Keratinocyte (primary cell): Measurements from ENCODE around the gene PPIG. TPM values are rescaled to one million over a fixed set of nuclear protein-coding genes. Genes with fewer than 3 reads are reported as not detected.
"Not testable (repeated sequence)": the region's sequence is repeated elsewhere in the genome, so short reads cannot be mapped to it uniquely, and the experiment has no call there.

Experiments used
- DNase-seq: peaks from one replicate; pipeline ENCODE4 v3.0.0-alpha.2; 2011; ENCODE audit warnings: low read depth, missing footprints, low spot score
- FAIRE-seq: peaks from 2 replicates; lab custom pipeline; 2011; peaks lifted over from hg19 to GRCh38; lab: Jason Lieb, UNC
- H2AFZ ChIP-seq: 2 replicates; pipeline ENCODE4 v1.6.0; 2012; ENCODE audit warnings: low read length, control low read depth, inconsistent platforms; ENCODE audit not compliant: control insufficient read depth
- H3K27ac ChIP-seq: 2 replicates; pipeline ENCODE4 v1.5.1; 2011; ENCODE audit warnings: low read length; ENCODE audit not compliant: control insufficient read depth, insufficient read depth
- H3K27me3 ChIP-seq: 3 replicates; pipeline ENCODE4 v1.6.0; 2011; ENCODE audit warnings: low read length; ENCODE audit not compliant: control insufficient read depth, insufficient read depth; ENCODE audit errors: extremely low read depth
- H3K36me3 ChIP-seq, 2 experiments: 2 replicates in 1 of 2; 3 replicates in 1 of 2; pipeline ENCODE4 v1.5.1; 2011; ENCODE audit warnings: low read length in 2 of 2, mild to moderate bottlenecking in 1 of 2; ENCODE audit not compliant: control insufficient read depth in 2 of 2, insufficient read depth in 2 of 2; ENCODE audit errors: extremely low read depth in 1 of 2
- H3K4me1 ChIP-seq: 3 replicates; pipeline ENCODE4 v1.5.1; 2011; ENCODE audit warnings: low read length; ENCODE audit not compliant: control insufficient read depth, insufficient read depth; ENCODE audit errors: extremely low read depth
- H3K4me2 ChIP-seq: 3 replicates; pipeline ENCODE4 v1.6.0; 2011; ENCODE audit warnings: low read depth, low read length; ENCODE audit not compliant: control insufficient read depth, insufficient read depth; ENCODE audit errors: extremely low read depth
- H3K4me3 ChIP-seq, 3 experiments: fragments of 200-600 bp in 1 of 3; sonication (generic) in 1 of 3; 2 replicates in 2 of 3; 3 replicates in 1 of 3; pipeline ENCODE4 v1.5.1; 2011 to 2016; ENCODE audit warnings: low read length in 3 of 3, mild to moderate bottlenecking in 3 of 3, control low read depth in 2 of 3, inconsistent platforms in 1 of 3, low read depth in 1 of 3, mixed read lengths in 1 of 3, mixed run types in 1 of 3, moderate library complexity in 1 of 3; ENCODE audit not compliant: control insufficient read depth in 2 of 3, insufficient read depth in 2 of 3; ENCODE audit errors: extremely low read depth in 1 of 3
- H3K79me2 ChIP-seq: 2 replicates; pipeline ENCODE4 v1.6.0; 2012; ENCODE audit warnings: low read length; ENCODE audit not compliant: control insufficient read depth, insufficient read depth
- H3K9ac ChIP-seq: 3 replicates; pipeline ENCODE4 v1.6.0; 2011; ENCODE audit warnings: low read length; ENCODE audit not compliant: control insufficient read depth, insufficient read depth; ENCODE audit errors: extremely low read depth
- H3K9me1 ChIP-seq: 3 replicates; pipeline ENCODE4 v1.6.0; 2011; ENCODE audit warnings: low read length; ENCODE audit not compliant: control insufficient read depth, insufficient read depth; ENCODE audit errors: extremely low read depth
- H3K9me3 ChIP-seq: 2 replicates; pipeline ENCODE4 v1.5.1; 2012; ENCODE audit warnings: low read depth, low read length; ENCODE audit not compliant: control insufficient read depth
- H4K20me1 ChIP-seq: 3 replicates; pipeline ENCODE4 v1.6.0; 2011; ENCODE audit warnings: low read length; ENCODE audit not compliant: control insufficient read depth, insufficient read depth; ENCODE audit errors: extremely low read depth
- CTCF ChIP-seq, 3 experiments: IDR thresholded peaks in 1 of 3; conservative IDR thresholded peaks in 1 of 3; optimal IDR thresholded peaks in 1 of 3; 2 replicates in 2 of 3; 3 replicates in 1 of 3; pipeline versions ENCODE3 to v1.5.1; 2011; ENCODE audit warnings: low read length in 3 of 3, mild to moderate bottlenecking in 3 of 3, moderate library complexity in 2 of 3, control low read depth in 1 of 3, inconsistent platforms in 1 of 3; ENCODE audit not compliant: insufficient read depth in 2 of 3; ENCODE audit errors: extremely low read depth in 1 of 3
- EZH2 ChIP-seq: IDR thresholded peaks from one replicate; pipeline ENCODE4 v1.6.1; 2012; ENCODE audit warnings: inconsistent platforms, mild to moderate bottlenecking, low read length, moderate library complexity
- dilution Hi-C: fragments of 300-500 bp; cut with MboI; formaldehyde crosslinking; loops from one replicate; pipeline ENCODE4 v1.7.0; 2020; ENCODE audit warnings: low sequenced_read_pairs; ENCODE audit not compliant: extremely low pct_ligation_motif_present
- polyA plus RNA-seq, 5 experiments: library from polyadenylated mRNA; depleted of rRNA in 3 of 5; stranded (reverse) in 3 of 5; stranded (forward) in 1 of 5; unstranded in 1 of 5; fragments of >200 nt; gene quantifications; 1 replicate in 1 of 5; 2 replicates in 3 of 5; 3 replicates in 1 of 5; pipeline versions ENCODE4 v1.2.1 to v1.2.3, GENCODE V29; 2011 to 2012; ENCODE audit warnings: missing spikeins in 2 of 5, low read depth in 1 of 5, low replicate concordance in 1 of 5

PPIG gene
- polyA plus RNA-seq, 1 donor (not counting 4 experiments of a cell fraction or from before 2014, with no cell fraction given), result 37.4 TPM

DNA sequence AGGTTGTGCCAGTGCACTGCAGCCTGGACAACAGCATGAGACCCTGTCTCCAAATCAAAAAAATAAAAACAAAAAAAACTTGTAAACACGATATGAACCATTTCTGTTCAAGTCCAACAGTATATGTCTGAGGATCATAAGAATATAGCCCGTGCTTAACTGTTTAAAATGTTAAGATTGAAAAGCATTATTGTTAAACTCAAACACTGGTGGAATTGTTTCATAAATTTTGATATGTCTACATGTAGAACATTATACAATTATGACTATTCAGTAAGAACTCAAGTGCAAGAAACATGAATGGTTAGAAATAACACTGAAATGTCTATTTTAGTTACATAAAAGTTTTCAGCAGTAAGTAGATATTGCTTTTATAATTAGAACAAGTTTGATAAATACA, 29.7 kb downstream of the PPIG start:
- dilution Hi-C loops, result no loop called here
- Histone ChIP-seq H3K4me1 (no peaks in the 10 kb centered on the region), H3K79me2 (peaks cover 2% of the 10 kb centered on the region), H4K20me1 (no peaks in the 10 kb centered on the region), H3K27me3 (no peaks in the 10 kb centered on the region), H3K36me3 (peaks cover 3 to 11% of the 10 kb centered on the region in 2 experiments), H2AFZ (no peak overlapping the region), H3K9ac (no peak overlapping the region), H3K4me3 (no peak overlapping the region), H3K9me1 (no peaks in the 10 kb centered on the region), H3K27ac (no peak overlapping the region), H3K4me2 (no peak overlapping the region), H3K9me3 (no peaks in the 10 kb centered on the region)
- no peak for TF ChIP-seq EZH2
- TF ChIP-seq CTCF (optimal IDR thresholded peaks at IDR 0.05 in 1 of 3, IDR thresholded peaks at IDR 0.05 in 1 of 3, conservative IDR thresholded peaks at IDR 0.05 in 1 of 3; ENCODE audit: extremely low read depth in 1 of 3, insufficient read depth in 2 of 3, low read length in 3 of 3), result no peak
- DNase-seq, result no peak
- no peak for FAIRE-seq

GRCh38 chr2:169615982-169616381, 31.8 kb downstream of the PPIG start:
- H3K27ac ChIP-seq, H3K9me1 ChIP-seq, H3K36me3 ChIP-seq, FAIRE-seq, H2AFZ ChIP-seq, H3K4me1 ChIP-seq, H4K20me1 ChIP-seq, H3K27me3 ChIP-seq, H3K4me2 ChIP-seq, DNase-seq, H3K4me3 ChIP-seq, dilution Hi-C loops, H3K9ac ChIP-seq, H3K79me2 ChIP-seq, H3K9me3 ChIP-seq: not testable (repeated sequence)

GRCh38 chr2:169619946-169620345, 35.8 kb downstream of the PPIG start:
- no peak overlapping the region for H3K4me3 ChIP-seq
- H4K20me1 ChIP-seq, result no peaks in the 10 kb centered on the region
- dilution Hi-C loops, result no loop called here
- H3K9me1 ChIP-seq, result no peaks in the 10 kb centered on the region
- FAIRE-seq (no peak), DNase-seq (no peak)
- no peaks in the 10 kb centered on the region for H3K9me3 ChIP-seq
- H3K4me2 ChIP-seq, result no peak overlapping the region
- peaks cover 2 to 6% of the 10 kb centered on the region in 2 experiments for H3K36me3 ChIP-seq
- TF ChIP-seq CTCF (optimal IDR thresholded peaks at IDR 0.05 in 1 of 3, IDR thresholded peaks at IDR 0.05 in 1 of 3, conservative IDR thresholded peaks at IDR 0.05 in 1 of 3; ENCODE audit: extremely low read depth in 1 of 3, insufficient read depth in 2 of 3, low read length in 3 of 3) (no peak), EZH2 (no peak)
- peaks cover 2% of the 10 kb centered on the region for H3K79me2 ChIP-seq
- H3K27me3 ChIP-seq, result no peaks in the 10 kb centered on the region
- H3K27ac ChIP-seq, result no peak overlapping the region
- H2AFZ ChIP-seq, result no peak overlapping the region
- no peak overlapping the region for H3K9ac ChIP-seq
- H3K4me1 ChIP-seq, result no peaks in the 10 kb centered on the region
